IMR-90 (cell line): ENCODE data around the gene FAM168A. TPM values are rescaled to one million over a fixed set of nuclear protein-coding genes. Genes with fewer than 3 reads are reported as not detected.

Experiments used
- ATAC-seq: fragments of 200-7000 bp; cut with Tn5 transposase; 2 replicates; pipeline ENCODE4 v1.9.1; 2020; ENCODE audit warnings: low read depth, mild to moderate bottlenecking, moderate library complexity
- BruUV-seq: library from RNA; stranded (reverse); fragments of 400-500 nt; replicated peaks from 2 replicates; lab custom pipeline; 2021; lab: Mats Ljungman, UMichigan
- CTCF ChIA-PET: fragments of 300-600 bp; formaldehyde crosslinking; extraction: SDS; loops from one replicate; lab custom pipeline; 2021; ENCODE audit warnings: antibody characterized with exemption; lab: Yijun Ruan, JAX
- POLR2A ChIA-PET: fragments of 300-600 bp; sonication (Branson Sonifier 250); formaldehyde crosslinking; loops from one replicate; lab custom pipeline; 2022; ENCODE audit warnings: antibody characterized with exemption; ENCODE audit not compliant: unreplicated experiment; lab: Charles Lee
- DNase-seq: peaks from one replicate; pipeline ENCODE4 v3.0.0; 2013
- H2AFZ ChIP-seq: replicated peaks from 2 replicates; pipeline ENCODE3; 2013; ENCODE audit warnings: low read length, mild to moderate bottlenecking; ENCODE audit not compliant: poor library complexity
- H2AK5ac ChIP-seq: 2 replicates; pipeline ENCODE4 v1.6.1; 2013; ENCODE audit warnings: low read depth, low read length, inconsistent platforms
- H2AK9ac ChIP-seq: replicated peaks from 2 replicates; pipeline ENCODE3; 2013; ENCODE audit warnings: mild to moderate bottlenecking, low read depth, low read length, moderate library complexity; ENCODE audit not compliant: poor library complexity
- H2BK120ac ChIP-seq: 2 replicates; pipeline ENCODE4 v1.6.1; 2013; ENCODE audit warnings: low read depth, low read length, inconsistent platforms
- H2BK15ac ChIP-seq: 3 replicates; pipeline ENCODE4 v1.6.1; 2013; ENCODE audit warnings: low read depth, low read length, inconsistent platforms
- H2BK20ac ChIP-seq: 2 replicates; pipeline ENCODE4 v1.6.1; 2013; ENCODE audit warnings: low read depth, mild to moderate bottlenecking, inconsistent platforms, low read length, moderate library complexity
- H2BK5ac ChIP-seq: 2 replicates; pipeline ENCODE4 v1.6.1; 2013; ENCODE audit warnings: mild to moderate bottlenecking, low read depth, low read length, inconsistent platforms; ENCODE audit not compliant: poor library complexity, severe bottlenecking
- H3K14ac ChIP-seq: replicated peaks from 2 replicates; pipeline ENCODE4 v1.6.1; 2013; ENCODE audit warnings: low read depth, low read length, inconsistent platforms
- H3K18ac ChIP-seq: 2 replicates; pipeline ENCODE4 v1.6.1; 2013; ENCODE audit warnings: low read depth, low read length, control low read depth
- H3K23ac ChIP-seq: 2 replicates; pipeline ENCODE4 v1.6.1; 2013; ENCODE audit warnings: low read depth, low read length, inconsistent platforms
- H3K27ac ChIP-seq: 2 replicates; pipeline ENCODE4 v1.5.1; 2013; ENCODE audit warnings: mild to moderate bottlenecking, control low read depth, low read length; ENCODE audit not compliant: insufficient read depth
- H3K27me3 ChIP-seq: 2 replicates; pipeline ENCODE4 v1.6.1; 2013; ENCODE audit warnings: low read length; ENCODE audit not compliant: control insufficient read depth, insufficient read depth
- H3K36me3 ChIP-seq: 2 replicates; pipeline ENCODE4 v1.6.1; 2013; ENCODE audit warnings: low read length, mixed read lengths; ENCODE audit not compliant: control insufficient read depth, insufficient read depth
- H3K4ac ChIP-seq: 2 replicates; pipeline ENCODE4 v1.6.1; 2013; ENCODE audit warnings: low read depth, low read length, inconsistent platforms
- H3K4me1 ChIP-seq: 2 replicates; pipeline ENCODE4 v1.6.1; 2013; ENCODE audit warnings: low read length, mixed read lengths; ENCODE audit not compliant: control insufficient read depth, insufficient read depth
- H3K4me2 ChIP-seq: 2 replicates; pipeline ENCODE4 v1.6.1; 2013; ENCODE audit warnings: low read depth, mild to moderate bottlenecking, control low read depth, low read length, moderate library complexity
- H3K4me3 ChIP-seq: 2 replicates; pipeline ENCODE4 v1.5.1; 2013; ENCODE audit warnings: low read depth, mild to moderate bottlenecking, control low read depth, low read length, moderate library complexity; ENCODE audit not compliant: insufficient read depth
- H3K56ac ChIP-seq: 2 replicates; pipeline ENCODE4 v1.6.1; 2013; ENCODE audit warnings: low read length, inconsistent platforms; ENCODE audit not compliant: insufficient read depth; ENCODE audit errors: extremely low read depth
- H3K79me1 ChIP-seq, 2 experiments: 2 replicates each; pipeline ENCODE4 v1.6.1; 2013; ENCODE audit warnings: low read length in 2 of 2, inconsistent platforms in 1 of 2, low read depth in 1 of 2
- H3K9ac ChIP-seq: 2 replicates; pipeline ENCODE4 v1.6.1; 2013; ENCODE audit warnings: low read depth, low read length, control low read depth
- H3K9me1 ChIP-seq: 2 replicates; pipeline ENCODE4 v1.6.1; 2013; ENCODE audit warnings: low read length, inconsistent platforms; ENCODE audit not compliant: insufficient read depth
- H3K9me3 ChIP-seq: 2 replicates; pipeline ENCODE4 v1.6.1; 2013; ENCODE audit warnings: low read length; ENCODE audit not compliant: control insufficient read depth, insufficient read depth
- H4K20me1 ChIP-seq: 2 replicates; pipeline ENCODE4 v1.6.1; 2013; ENCODE audit warnings: low read length, inconsistent platforms; ENCODE audit not compliant: insufficient read depth
- H4K5ac ChIP-seq: 2 replicates; pipeline ENCODE4 v1.6.1; 2013; ENCODE audit warnings: mild to moderate bottlenecking, low read depth, low read length, control low read depth
- H4K8ac ChIP-seq, 2 experiments: 2 replicates each; pipeline ENCODE4 v1.6.1; 2013; ENCODE audit warnings: low read depth in 2 of 2, low read length in 2 of 2, control low read depth in 1 of 2, inconsistent platforms in 1 of 2
- H4K91ac ChIP-seq: 2 replicates; pipeline ENCODE4 v1.6.1; 2013; ENCODE audit warnings: low read depth, low read length, inconsistent platforms; ENCODE audit not compliant: insufficient read depth
- BHLHE40 ChIP-seq: fragments of 150-350 bp; IDR thresholded peaks from 2 replicates; pipeline ENCODE4 v1.6.1; 2016; ENCODE audit warnings: mild to moderate bottlenecking, low read depth, low read length
- CEBPB ChIP-seq: IDR thresholded peaks from 2 replicates; pipeline ENCODE4 v1.6.1; 2012; ENCODE audit warnings: low read depth, low read length, improper control_type of control experiment
- CHD1 ChIP-seq: IDR thresholded peaks from 2 replicates; pipeline ENCODE4 v1.6.1; 2012; ENCODE audit warnings: low read depth, low read length, improper control_type of control experiment
- FOS ChIP-seq: fragments of 150-350 bp; IDR thresholded peaks from 2 replicates; pipeline ENCODE4 v1.6.1; 2016; ENCODE audit warnings: low read depth, low read length
- MAFK ChIP-seq: IDR thresholded peaks from 2 replicates; pipeline ENCODE4 v1.6.1; 2012; ENCODE audit warnings: low read depth, low read length, improper control_type of control experiment
- MAZ ChIP-seq: IDR thresholded peaks from 2 replicates; pipeline ENCODE4 v1.6.1; 2012; ENCODE audit warnings: low read depth, mild to moderate bottlenecking, low read length, improper control_type of control experiment, moderate library complexity, borderline replicate concordance
- MXI1 ChIP-seq: IDR thresholded peaks from 2 replicates; pipeline ENCODE4 v1.6.1; 2012; ENCODE audit warnings: low read depth, mild to moderate bottlenecking, low read length, moderate library complexity, borderline replicate concordance
- NFE2L2 ChIP-seq: fragments of 150-350 bp; IDR thresholded peaks from 2 replicates; pipeline ENCODE4 v1.6.1; 2016; ENCODE audit warnings: low read depth, mild to moderate bottlenecking, low read length
- POLR2A ChIP-seq: IDR thresholded peaks from 2 replicates; pipeline ENCODE4 v1.6.1; 2012; ENCODE audit warnings: mild to moderate bottlenecking, low read depth, low read length
- RAD21 ChIP-seq: IDR thresholded peaks from 2 replicates; pipeline ENCODE4 v1.6.1; 2012; ENCODE audit warnings: low read length, improper control_type of control experiment
- RCOR1 ChIP-seq: IDR thresholded peaks from 2 replicates; pipeline ENCODE4 v1.6.1; 2012; ENCODE audit warnings: mild to moderate bottlenecking, low read length, improper control_type of control experiment; ENCODE audit not compliant: insufficient replicate concordance
- RFX5 ChIP-seq: IDR thresholded peaks from 2 replicates; pipeline ENCODE4 v1.8.0; 2012; ENCODE audit warnings: low read depth, mild to moderate bottlenecking, low read length, moderate library complexity
- SMC3 ChIP-seq: fragments of 150-350 bp; IDR thresholded peaks from 2 replicates; pipeline ENCODE4 v1.6.1; 2016; ENCODE audit warnings: low read depth, mild to moderate bottlenecking, antibody characterized with exemption, low read length, moderate library complexity
- WGBS, 2 experiments: methylation state at CpG; one replicate each; pipeline versions ENCODE4 v1.1.5 to v1.1.7; 2013; ENCODE audit warnings: missing lambda C conversion rate in 2 of 2; ENCODE audit not compliant: insufficient read length in 1 of 2; ENCODE audit errors: extremely low coverage in 2 of 2; 5-methylcytosine and 5-hydroxymethylcytosine counted together
- dilution Hi-C: fragments of 300-500 bp; cut with HindIII; formaldehyde crosslinking; loops from one replicate; pipeline ENCODE4 v1.14.3; 2018; ENCODE audit warnings: low sequenced_read_pairs; ENCODE audit not compliant: unreplicated experiment
- in situ Hi-C: fragments of 300-500 bp; cut with MboI; formaldehyde crosslinking; loops from 3 replicates; pipeline ENCODE4 v1.14.3; 2019; ENCODE audit warnings: low sequenced_read_pairs, inconsistent platforms, mixed read lengths
- intact Hi-C: fragments of 100-400 bp; cut with micrococcal nuclease; formaldehyde crosslinking; loops from 2 replicates; pipeline ENCODE4 v1.10.0; 2022
- polyA plus RNA-seq, 3 experiments: library from polyadenylated mRNA; depleted of rRNA; stranded (reverse); fragments of >200 nt; gene quantifications; 2 replicates each; pipeline ENCODE4 v1.2.3, GENCODE V29; 2012; ENCODE audit warnings: low replicate concordance in 1 of 3
- total RNA-seq: library from RNA; depleted of rRNA; stranded (reverse); fragments of >200 nt; gene quantifications from 2 replicates; pipeline ENCODE4 v1.2.3, GENCODE V29; 2012
- TF ChIP-seq, protein P1 (sequence below): conservative IDR thresholded peaks from 2 replicates; pipeline ENCODE4 v1.5.1; 2012; ENCODE audit warnings: mild to moderate bottlenecking, low read depth, low read length, improper control_type of control experiment
- TF ChIP-seq, protein P2 (sequence below): fragments of 150-350 bp; IDR thresholded peaks from 2 replicates; pipeline ENCODE4 v1.6.1; 2017; ENCODE audit warnings: mild to moderate bottlenecking, antibody characterized with exemption, low read length, low read depth
- TF ChIP-seq, protein P3 (sequence below): fragments of 150-350 bp; IDR thresholded peaks from 2 replicates; pipeline ENCODE4 v1.6.1; 2016; ENCODE audit warnings: low read depth, mild to moderate bottlenecking, low read length, moderate library complexity, borderline replicate concordance

FAM168A gene
- total and polyA plus RNA-seq, 2 of the 4 experiments (the other 2 are of a cell fraction) = 13.1 to 22.8 TPM

DNA sequence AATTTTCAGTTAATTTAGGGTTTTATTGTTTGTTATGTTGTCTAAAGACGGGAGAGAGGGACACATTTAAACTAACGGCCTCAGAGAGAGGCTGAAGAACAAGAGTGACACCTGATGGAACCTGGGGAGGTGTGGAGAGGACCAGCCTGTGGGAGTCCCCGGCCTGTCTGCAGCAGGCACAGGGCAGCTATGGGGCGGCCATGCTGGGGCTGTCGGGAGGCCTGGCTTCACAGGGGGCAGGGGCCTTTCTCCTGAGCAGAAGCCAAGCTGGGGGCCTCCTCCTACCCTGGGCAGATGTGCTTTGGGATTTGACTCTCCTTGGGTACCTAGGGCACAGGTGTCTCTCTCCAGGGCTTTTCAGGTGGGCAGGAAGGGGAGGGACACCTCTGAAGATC is 199.8 kb downstream of the FAM168A start:
- no peak for ATAC-seq
- H3K4ac ChIP-seq = no peak overlapping the region
- H2BK20ac ChIP-seq = no peak overlapping the region
- H3K4me3 ChIP-seq = no peak overlapping the region
- no peak overlapping the region for H3K56ac ChIP-seq
- no peak overlapping the region for H2BK120ac ChIP-seq
- H3K18ac ChIP-seq = no peak overlapping the region
- dilution Hi-C loops (no loop called here), intact Hi-C loops (no loop called here), in situ Hi-C loops (no loop called here)
- peaks cover 0 to 4% of the 10 kb centered on the region in 2 experiments; a peak in 1 of 4 replicates for H3K79me1 ChIP-seq
- H2AK5ac ChIP-seq = no peak overlapping the region
- peaks cover 3% of the 10 kb centered on the region; the same call in 1 of the 2 replicates for H3K36me3 ChIP-seq
- H2AFZ ChIP-seq = no peak overlapping the region
- H3K14ac ChIP-seq = no peak overlapping the region
- H3K9me3 ChIP-seq = no peaks in the 10 kb centered on the region
- no peak overlapping the region for H3K27ac ChIP-seq
- DNase-seq = no peak
- no peak for TF ChIP-seq NFE2L2
- TF ChIP-seq FOS = no peak
- no peak for TF ChIP-seq MXI1
- TF ChIP-seq RCOR1 = no peak
- no peak for TF ChIP-seq POLR2A
- no peak for TF ChIP-seq MAZ
- TF ChIP-seq CEBPB = no peak
- TF ChIP-seq BHLHE40 = no peak
- TF ChIP-seq, protein P1, sequence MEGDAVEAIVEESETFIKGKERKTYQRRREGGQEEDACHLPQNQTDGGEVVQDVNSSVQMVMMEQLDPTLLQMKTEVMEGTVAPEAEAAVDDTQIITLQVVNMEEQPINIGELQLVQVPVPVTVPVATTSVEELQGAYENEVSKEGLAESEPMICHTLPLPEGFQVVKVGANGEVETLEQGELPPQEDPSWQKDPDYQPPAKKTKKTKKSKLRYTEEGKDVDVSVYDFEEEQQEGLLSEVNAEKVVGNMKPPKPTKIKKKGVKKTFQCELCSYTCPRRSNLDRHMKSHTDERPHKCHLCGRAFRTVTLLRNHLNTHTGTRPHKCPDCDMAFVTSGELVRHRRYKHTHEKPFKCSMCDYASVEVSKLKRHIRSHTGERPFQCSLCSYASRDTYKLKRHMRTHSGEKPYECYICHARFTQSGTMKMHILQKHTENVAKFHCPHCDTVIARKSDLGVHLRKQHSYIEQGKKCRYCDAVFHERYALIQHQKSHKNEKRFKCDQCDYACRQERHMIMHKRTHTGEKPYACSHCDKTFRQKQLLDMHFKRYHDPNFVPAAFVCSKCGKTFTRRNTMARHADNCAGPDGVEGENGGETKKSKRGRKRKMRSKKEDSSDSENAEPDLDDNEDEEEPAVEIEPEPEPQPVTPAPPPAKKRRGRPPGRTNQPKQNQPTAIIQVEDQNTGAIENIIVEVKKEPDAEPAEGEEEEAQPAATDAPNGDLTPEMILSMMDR = no peak
- TF ChIP-seq RFX5 = no peak
- no peak for TF ChIP-seq RAD21
- no peak for TF ChIP-seq CHD1
- TF ChIP-seq, protein P2, sequence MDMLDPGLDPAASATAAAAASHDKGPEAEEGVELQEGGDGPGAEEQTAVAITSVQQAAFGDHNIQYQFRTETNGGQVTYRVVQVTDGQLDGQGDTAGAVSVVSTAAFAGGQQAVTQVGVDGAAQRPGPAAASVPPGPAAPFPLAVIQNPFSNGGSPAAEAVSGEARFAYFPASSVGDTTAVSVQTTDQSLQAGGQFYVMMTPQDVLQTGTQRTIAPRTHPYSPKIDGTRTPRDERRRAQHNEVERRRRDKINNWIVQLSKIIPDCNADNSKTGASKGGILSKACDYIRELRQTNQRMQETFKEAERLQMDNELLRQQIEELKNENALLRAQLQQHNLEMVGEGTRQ = no peak
- TF ChIP-seq, protein P3, sequence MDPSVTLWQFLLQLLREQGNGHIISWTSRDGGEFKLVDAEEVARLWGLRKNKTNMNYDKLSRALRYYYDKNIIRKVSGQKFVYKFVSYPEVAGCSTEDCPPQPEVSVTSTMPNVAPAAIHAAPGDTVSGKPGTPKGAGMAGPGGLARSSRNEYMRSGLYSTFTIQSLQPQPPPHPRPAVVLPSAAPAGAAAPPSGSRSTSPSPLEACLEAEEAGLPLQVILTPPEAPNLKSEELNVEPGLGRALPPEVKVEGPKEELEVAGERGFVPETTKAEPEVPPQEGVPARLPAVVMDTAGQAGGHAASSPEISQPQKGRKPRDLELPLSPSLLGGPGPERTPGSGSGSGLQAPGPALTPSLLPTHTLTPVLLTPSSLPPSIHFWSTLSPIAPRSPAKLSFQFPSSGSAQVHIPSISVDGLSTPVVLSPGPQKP = no peak
- TF ChIP-seq SMC3 = no peak
- no peak for TF ChIP-seq MAFK
- H3K27me3 ChIP-seq = no peaks in the 10 kb centered on the region
- H3K4me1 ChIP-seq = peaks cover 6% of the 10 kb centered on the region; the same call in 1 of the 2 replicates
- no CpG with 5 or more reads among the region's 5 CpGs for WGBS, 2 experiments
- no peak overlapping the region for H3K23ac ChIP-seq
- H4K20me1 ChIP-seq = peaks cover 8% of the 10 kb centered on the region
- POLR2A ChIA-PET = no interaction called here
- no peak overlapping the region for H2AK9ac ChIP-seq
- H3K4me2 ChIP-seq = no peak overlapping the region
- BruUV-seq = no TSS peak
- CTCF ChIA-PET = no interaction called here
- H4K8ac ChIP-seq = no peak overlapping the region
- H2BK5ac ChIP-seq = no peak overlapping the region
- H4K5ac ChIP-seq = no peak overlapping the region
- H2BK15ac ChIP-seq = no peak overlapping the region
- no peak overlapping the region for H4K91ac ChIP-seq
- no peaks in the 10 kb centered on the region; the same call in none of the 2 replicates for H3K9me1 ChIP-seq
- no peak overlapping the region for H3K9ac ChIP-seq
